ENCODE measurements around the gene ATP10A.
"Not testable (repeated sequence)": the region's sequence is repeated elsewhere in the genome, so short reads cannot be mapped to it uniquely, and the experiment has no call there.

Gene ATP10A

GRCh38 chr15:25890529-25890928, 27.4 kb upstream of the ATP10A start:
- no peak for TF ChIP-seq Cebpa-rat (IDR thresholded peaks at IDR 0.05)

GRCh38 chr15:25887870-25888269, 24.7 kb upstream of the ATP10A start:
- H3K27me3 ChIP-seq, result no peaks in the 10 kb centered on the region
- no peak overlapping the region for H3K9ac ChIP-seq
- no peak for TF ChIP-seq Cebpa-rat (IDR thresholded peaks at IDR 0.05)
- no peak overlapping the region for H3K4me2 ChIP-seq
- H3K4me3 ChIP-seq, result no peak overlapping the region
- H3K27ac ChIP-seq, result no peak overlapping the region
- H3K9me3 ChIP-seq (replicated peaks in 1 of 11), result peaks cover 0 to 13% (median 3%) of the 10 kb centered on the region in 11 experiments; a peak in 5 of 22 replicates
- no peaks in the 10 kb centered on the region for H4K20me1 ChIP-seq
- H3K36me3 ChIP-seq, result no peaks in the 10 kb centered on the region
- H3K4me1 ChIP-seq, result peaks cover 0 to 8% (median 0%) of the 10 kb centered on the region in 10 experiments; a peak in 2 of 20 replicates

More at GRCh38 chr15:25890529-25890928, 27.4 kb upstream of the ATP10A start:
- Histone ChIP-seq H3K27me3 (no peaks in the 10 kb centered on the region), H3K27ac (no peak overlapping the region), H3K36me3 (no peaks in the 10 kb centered on the region), H3K4me2 (no peak overlapping the region), H3K9ac (no peak overlapping the region), H3K4me1 (peaks cover 0 to 8% (median 0%) of the 10 kb centered on the region in 10 experiments; a peak in 2 of 20 replicates), H3K4me3 (no peak overlapping the region), H4K20me1 (no peaks in the 10 kb centered on the region), H3K9me3 (replicated peaks in 1 of 11) (peaks cover 0 to 8% (median 0%) of the 10 kb centered on the region in 11 experiments; a peak in 2 of 22 replicates)

- no peak overlapping the region for H3K9ac ChIP-seq
- H3K4me2 ChIP-seq, result peak overlapping the region in 1 of 11 experiments; percentile 11; a peak in 2 of 22 replicates
- H3K27me3 ChIP-seq, result no peaks in the 10 kb centered on the region
- H3K36me3 ChIP-seq, result no peaks in the 10 kb centered on the region
- H3K27ac ChIP-seq, result no peak overlapping the region
- H3K4me3 ChIP-seq, result no peak overlapping the region
- peaks cover 0 to 16% (median 4%) of the 10 kb centered on the region in 11 experiments; a peak in 5 of 22 replicates for H3K9me3 ChIP-seq (replicated peaks in 1 of 11)
- TF ChIP-seq Cebpa-rat (IDR thresholded peaks at IDR 0.05), result no peak
- no peaks in the 10 kb centered on the region for H4K20me1 ChIP-seq
- peaks cover 0 to 8% (median 0%) of the 10 kb centered on the region in 10 experiments; a peak in 2 of 20 replicates for H3K4me1 ChIP-seq
These were observed 23.5 kb upstream of the ATP10A start for GRCh38 chr15:25886498-25887140.

- no peaks in the 10 kb centered on the region for H3K36me3 ChIP-seq
- no peak overlapping the region for H3K9ac ChIP-seq
- peaks cover 0 to 12% (median 2%) of the 10 kb centered on the region in 11 experiments; a peak in 4 of 22 replicates for H3K9me3 ChIP-seq (replicated peaks in 1 of 11)
- no peak overlapping the region for H3K4me2 ChIP-seq
- H3K4me1 ChIP-seq, result peaks cover 0 to 9% (median 6%) of the 10 kb centered on the region in 10 experiments; a peak in 10 of 20 replicates
- H4K20me1 ChIP-seq, result no peaks in the 10 kb centered on the region
- no peak overlapping the region for H3K27ac ChIP-seq
- no peak overlapping the region for H3K4me3 ChIP-seq
- TF ChIP-seq Cebpa-rat (IDR thresholded peaks at IDR 0.05), result no peak
- no peaks in the 10 kb centered on the region for H3K27me3 ChIP-seq
These were observed 21.2 kb upstream of the ATP10A start for GRCh38 chr15:25884370-25884769.

- Histone ChIP-seq H3K9me3 (replicated peaks in 1 of 11) (peaks cover 0 to 7% (median 0%) of the 10 kb centered on the region in 11 experiments; a peak in 3 of 22 replicates), H4K20me1 (no peaks in the 10 kb centered on the region), H3K27me3 (no peaks in the 10 kb centered on the region), H3K27ac (no peak overlapping the region), H3K4me1 (peaks cover 0 to 9% (median 6%) of the 10 kb centered on the region in 10 experiments; a peak in 10 of 20 replicates), H3K36me3 (no peaks in the 10 kb centered on the region), H3K4me2 (no peak overlapping the region), H3K4me3 (no peak overlapping the region), H3K9ac (no peak overlapping the region)
- TF ChIP-seq Cebpa-rat (IDR thresholded peaks at IDR 0.05), result no peak
These were observed 20.5 kb upstream of the ATP10A start for GRCh38 chr15:25883463-25884259.

- H3K4me2 ChIP-seq, result no peak overlapping the region
- no peak for TF ChIP-seq Cebpa-rat (IDR thresholded peaks at IDR 0.05)
These were observed 19.3 kb upstream of the ATP10A start for GRCh38 chr15:25882466-25882865.

GRCh38 chr15:25880877-25881276, 17.8 kb upstream of the ATP10A start:
- H3K36me3 ChIP-seq; H4K20me1 ChIP-seq; H3K27ac ChIP-seq; H3K9me3 ChIP-seq (replicated peaks in 1 of 11); H3K9ac ChIP-seq; H3K4me1 ChIP-seq; H3K27me3 ChIP-seq; H3K4me3 ChIP-seq: not testable (repeated sequence)
- peak overlapping the region in 4 of 11 experiments; percentile 12 to 37 (median 18); a peak in 5 of 22 replicates for H3K4me2 ChIP-seq

More at GRCh38 chr15:25882466-25882865, 19.3 kb upstream of the ATP10A start:
- peaks cover 0 to 7% (median 0%) of the 10 kb centered on the region in 11 experiments; a peak in 3 of 22 replicates for H3K9me3 ChIP-seq (replicated peaks in 1 of 11)
- peaks cover 0 to 9% (median 6%) of the 10 kb centered on the region in 10 experiments; a peak in 10 of 20 replicates for H3K4me1 ChIP-seq
- no peaks in the 10 kb centered on the region for H4K20me1 ChIP-seq
- H3K4me3 ChIP-seq, result no peak overlapping the region
- no peaks in the 10 kb centered on the region for H3K36me3 ChIP-seq
- H3K27ac ChIP-seq, result no peak overlapping the region
- H3K27me3 ChIP-seq, result no peaks in the 10 kb centered on the region
- H3K9ac ChIP-seq, result no peak overlapping the region

GRCh38 chr15:25880411-25880810, 17.3 kb upstream of the ATP10A start:
- TF ChIP-seq Cebpa-rat (IDR thresholded peaks at IDR 0.05), result no peak
- H3K4me1 ChIP-seq, result peaks cover 0 to 9% (median 5%) of the 10 kb centered on the region in 10 experiments; a peak in 8 of 20 replicates
- peaks cover 0 to 7% (median 0%) of the 10 kb centered on the region in 11 experiments; a peak in 3 of 22 replicates for H3K9me3 ChIP-seq (replicated peaks in 1 of 11)
- H3K27ac ChIP-seq, result no peak overlapping the region
- H3K4me3 ChIP-seq, result no peak overlapping the region
- H4K20me1 ChIP-seq, result no peaks in the 10 kb centered on the region
- H3K27me3 ChIP-seq, result no peaks in the 10 kb centered on the region
- peak overlapping the region in 5 of 11 experiments; percentile 2 to 37 (median 13); a peak in 7 of 22 replicates for H3K4me2 ChIP-seq
- no peak overlapping the region for H3K9ac ChIP-seq
- H3K36me3 ChIP-seq, result no peaks in the 10 kb centered on the region

- TF ChIP-seq Cebpa-rat (IDR thresholded peaks at IDR 0.05), result no peak
- Histone ChIP-seq H3K4me3 (no peak overlapping the region), H3K4me1 (peaks cover 0 to 9% (median 5%) of the 10 kb centered on the region in 10 experiments; a peak in 8 of 20 replicates), H3K27me3 (no peaks in the 10 kb centered on the region), H4K20me1 (no peaks in the 10 kb centered on the region), H3K9ac (no peak overlapping the region), H3K9me3 (replicated peaks in 1 of 11) (peaks cover 0 to 7% (median 0%) of the 10 kb centered on the region in 11 experiments; a peak in 3 of 22 replicates), H3K27ac (no peak overlapping the region), H3K36me3 (no peaks in the 10 kb centered on the region), H3K4me2 (no peak overlapping the region)
These were observed 16.3 kb upstream of the ATP10A start for GRCh38 chr15:25879438-25879837.
